Measurements from ENCODE around the gene CRTAP.
"Not testable (repeated sequence)": the region's sequence is repeated elsewhere in the genome, so short reads cannot be mapped to it uniquely, and the experiment has no call there.

Gene CRTAP

GRCh38 chr3:33173103-33173502 lies 59.3 kb downstream of the CRTAP start:
- DNase-seq (ENCODE audit: low read depth in 2 of 3, low spot score in 2 of 3), result no peak

GRCh38 chr3:33173672-33174071 lies 59.9 kb downstream of the CRTAP start:
- DNase-seq (ENCODE audit: low read depth in 2 of 3, low spot score in 2 of 3), result no peak

GRCh38 chr3:33174095-33174494 lies 60.3 kb downstream of the CRTAP start:
- DNase-seq (ENCODE audit: low read depth in 2 of 3, low spot score in 2 of 3), result no peak

- DNase-seq (ENCODE audit: low read depth in 2 of 3, low spot score in 2 of 3), result no peak
These were observed 61.0 kb downstream of the CRTAP start for GRCh38 chr3:33174711-33175414.

- no peak for DNase-seq (ENCODE audit: low read depth in 2 of 3, low spot score in 2 of 3)
These were observed 65.3 kb downstream of the CRTAP start for GRCh38 chr3:33179132-33179531.

GRCh38 chr3:33181229-33181628 lies 67.4 kb downstream of the CRTAP start:
- no peak for DNase-seq (ENCODE audit: low read depth in 2 of 3, low spot score in 2 of 3)

GRCh38 chr3:33181641-33182040 lies 67.8 kb downstream of the CRTAP start:
- not testable (repeated sequence) for DNase-seq (ENCODE audit: low read depth in 2 of 3, low spot score in 2 of 3)

- DNase-seq (ENCODE audit: low read depth in 2 of 3, low spot score in 2 of 3), result no peak
These were observed 71.0 kb downstream of the CRTAP start for GRCh38 chr3:33184863-33185262.

GRCh38 chr3:33186524-33187367 lies 72.9 kb downstream of the CRTAP start:
- no peak for DNase-seq (ENCODE audit: low read depth in 2 of 3, low spot score in 2 of 3)

- DNase-seq (ENCODE audit: low read depth in 2 of 3, low spot score in 2 of 3), result no peak
These were observed 73.5 kb downstream of the CRTAP start for GRCh38 chr3:33187368-33187634.

GRCh38 chr3:33194303-33194702 lies 80.5 kb downstream of the CRTAP start:
- no peak for DNase-seq (ENCODE audit: low read depth in 2 of 3, low spot score in 2 of 3)

GRCh38 chr3:33196538-33196937 lies 82.7 kb downstream of the CRTAP start:
- DNase-seq (ENCODE audit: low read depth in 2 of 3, low spot score in 2 of 3), result no peak

Data from activated CD8-positive, alpha-beta memory T cell treated with anti-CD3 and anti-CD28 coated beads for 48 hours (primary cell).